Activated CD4-positive, alpha-beta T cell treated with anti-CD3 and anti-CD28 coated beads, Interleukin-2, amount 10 ng/mL, durations not matched to agents 7 days and 5 days (primary cell): ENCODE results near the gene ARHGAP26. TPM values are rescaled to one million over a fixed set of nuclear protein-coding genes. Genes with fewer than 3 reads are reported as not detected.

Source experiments
- CTCF ChIA-PET: fragments of 350-600 bp; sonication (Branson Sonifier 250); formaldehyde crosslinking; loops from one replicate; lab custom pipeline; 2021; ENCODE audit warnings: antibody characterized with exemption; lab: Charles Lee
- POLR2A ChIA-PET: fragments of 350-600 bp; sonication (Branson Sonifier 250); formaldehyde crosslinking; loops from one replicate; lab custom pipeline; 2021; ENCODE audit warnings: antibody characterized with exemption; lab: Charles Lee
- DNase-seq: peaks from one replicate; pipeline ENCODE4 v3.0.0-alpha.2; 2020
- H3K27ac Mint-ChIP-seq: one replicate; pipeline ENCODE4 v1.8.0; 2021; ENCODE audit warnings: mild to moderate bottlenecking, moderate library complexity, mixed read lengths
- H3K27me3 Mint-ChIP-seq: one replicate; pipeline ENCODE4 v1.8.0; 2021; ENCODE audit warnings: mixed read lengths
- H3K36me3 Mint-ChIP-seq: one replicate; pipeline ENCODE4 v1.8.0; 2021; ENCODE audit warnings: low read depth, mixed read lengths
- H3K4me1 Mint-ChIP-seq: one replicate; pipeline ENCODE4 v1.8.0; 2021; ENCODE audit warnings: mixed read lengths
- H3K4me3 Mint-ChIP-seq: one replicate; pipeline ENCODE4 v1.8.0; 2021; ENCODE audit warnings: mild to moderate bottlenecking, moderate library complexity, mixed read lengths
- H3K9me3 Mint-ChIP-seq: one replicate; pipeline ENCODE4 v1.8.0; 2021; ENCODE audit warnings: mixed read lengths
- total RNA-seq, 2 experiments: library from RNA; stranded (reverse); gene quantifications; one replicate each; pipeline ENCODE4 v1.2.3, GENCODE V29; 2021

ARHGAP26 gene
- total RNA-seq, 2 experiments from 2014 or later, result 21.0 to 21.5 TPM

- Mint-ChIP-seq H3K4me3 (no peak overlapping the region), H3K36me3 (peaks cover 2% of the 10 kb centered on the region), H3K27me3 (no peaks in the 10 kb centered on the region), H3K27ac (no peak overlapping the region), H3K4me1 (peaks cover 41% of the 10 kb centered on the region), H3K9me3 (no peaks in the 10 kb centered on the region)
- no peak for DNase-seq
- ChIA-PET POLR2A (no interaction called here), CTCF (interaction anchor here (0.9 to 1.2 kb wide), 3 partner anchors 10 to 1121 kb away, joined by 3 to 4 read pairs (median 3); no protein-coding TSS in a partner anchor)
Observed at GRCh38 chr5:142777850-142778249, 7.7 kb downstream of the ARHGAP26 start.

- H3K4me3 Mint-ChIP-seq, result no peak overlapping the region
- H3K27me3 Mint-ChIP-seq, result no peaks in the 10 kb centered on the region
- ChIA-PET POLR2A (no interaction called here), CTCF (interaction anchor here (1.2 to 2.2 kb wide), 2 partner anchors 9 to 14 kb away, joined by 4 to 11 read pairs; partner anchors contain the start of gene ARHGAP26)
- H3K4me1 Mint-ChIP-seq, result peaks cover 50% of the 10 kb centered on the region
- H3K36me3 Mint-ChIP-seq, result peaks cover 2% of the 10 kb centered on the region
- H3K27ac Mint-ChIP-seq, result no peak overlapping the region
- DNase-seq, result no peak
- H3K9me3 Mint-ChIP-seq, result no peaks in the 10 kb centered on the region
Observed at GRCh38 chr5:142779163-142779840, 9.1 kb downstream of the ARHGAP26 start.

DNA sequence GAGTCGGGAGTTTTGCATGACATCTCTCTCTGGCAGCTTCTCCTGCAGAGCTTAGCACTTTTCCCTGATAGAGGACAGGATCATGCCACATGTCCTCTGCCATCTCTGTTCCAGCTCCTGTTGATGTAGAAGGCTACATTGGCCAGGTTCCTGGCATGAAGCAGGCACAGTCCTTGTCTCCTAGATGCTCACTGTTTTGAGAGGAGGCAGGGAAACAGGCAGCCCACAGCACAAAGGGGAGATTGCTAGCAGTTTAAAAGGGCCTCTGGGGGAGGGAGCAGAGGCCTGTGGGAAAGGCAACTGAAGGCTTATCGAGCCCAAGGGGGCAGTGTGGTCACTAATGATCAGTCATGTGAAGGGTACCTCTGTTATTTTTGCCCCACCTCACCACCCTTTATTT is 10.7 kb downstream of the ARHGAP26 start:
- H3K4me1 Mint-ChIP-seq, result peaks cover 59% of the 10 kb centered on the region
- CTCF ChIA-PET, result interaction anchor here (0.8 to 1.1 kb wide), 5 partner anchors 10 to 116 kb away, joined by 3 to 4 read pairs (median 3); no protein-coding TSS in a partner anchor
- no peak overlapping the region for H3K4me3 Mint-ChIP-seq

DNA sequence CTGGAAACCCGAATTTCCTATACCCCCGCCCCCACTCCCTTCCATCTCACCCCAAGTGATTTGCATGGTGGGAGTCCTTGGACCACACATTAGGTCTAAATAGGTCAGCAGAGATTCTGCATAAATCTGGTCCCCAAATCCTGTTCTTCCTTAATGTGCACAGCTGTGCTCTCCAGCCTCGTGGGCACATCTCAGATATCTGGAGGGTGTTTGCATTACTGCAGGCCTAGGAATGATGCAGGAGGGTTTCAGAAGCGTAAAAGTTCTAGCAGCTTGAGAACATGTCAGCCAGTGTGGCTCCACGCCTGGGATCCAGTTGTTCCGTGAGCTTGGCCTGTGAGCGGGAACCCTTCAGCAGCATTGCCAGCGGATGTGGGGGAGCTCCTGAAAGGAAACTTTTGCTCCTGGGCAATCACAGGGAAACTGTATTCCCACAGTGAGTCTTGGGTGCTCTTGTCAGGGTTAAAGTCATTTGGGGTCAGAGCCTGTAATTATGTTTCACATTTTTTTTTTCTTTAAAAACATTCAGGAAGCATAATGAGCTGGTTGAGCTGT is 12.9 kb downstream of the ARHGAP26 start:
- ChIA-PET CTCF (interaction anchor here (0.8 to 3.2 kb wide), 8 partner anchors 10 to 70 kb away, joined by 3 to 24 read pairs (median 4); partner anchors contain the start of gene ARHGAP26), POLR2A (no interaction called here)
- Mint-ChIP-seq H3K36me3 (peaks cover 2% of the 10 kb centered on the region), H3K27me3 (no peaks in the 10 kb centered on the region), H3K9me3 (peaks cover 2% of the 10 kb centered on the region), H3K4me3 (no peak overlapping the region), H3K4me1 (peaks cover 60% of the 10 kb centered on the region), H3K27ac (no peak overlapping the region)
- no peak for DNase-seq

More for the DNA sequence above, 10.7 kb downstream of the ARHGAP26 start:
- H3K36me3 Mint-ChIP-seq, result peaks cover 2% of the 10 kb centered on the region
- no peak for DNase-seq
- POLR2A ChIA-PET, result no interaction called here
- H3K9me3 Mint-ChIP-seq, result peaks cover 2% of the 10 kb centered on the region
- H3K27me3 Mint-ChIP-seq, result no peaks in the 10 kb centered on the region
- H3K27ac Mint-ChIP-seq, result no peak overlapping the region

DNA sequence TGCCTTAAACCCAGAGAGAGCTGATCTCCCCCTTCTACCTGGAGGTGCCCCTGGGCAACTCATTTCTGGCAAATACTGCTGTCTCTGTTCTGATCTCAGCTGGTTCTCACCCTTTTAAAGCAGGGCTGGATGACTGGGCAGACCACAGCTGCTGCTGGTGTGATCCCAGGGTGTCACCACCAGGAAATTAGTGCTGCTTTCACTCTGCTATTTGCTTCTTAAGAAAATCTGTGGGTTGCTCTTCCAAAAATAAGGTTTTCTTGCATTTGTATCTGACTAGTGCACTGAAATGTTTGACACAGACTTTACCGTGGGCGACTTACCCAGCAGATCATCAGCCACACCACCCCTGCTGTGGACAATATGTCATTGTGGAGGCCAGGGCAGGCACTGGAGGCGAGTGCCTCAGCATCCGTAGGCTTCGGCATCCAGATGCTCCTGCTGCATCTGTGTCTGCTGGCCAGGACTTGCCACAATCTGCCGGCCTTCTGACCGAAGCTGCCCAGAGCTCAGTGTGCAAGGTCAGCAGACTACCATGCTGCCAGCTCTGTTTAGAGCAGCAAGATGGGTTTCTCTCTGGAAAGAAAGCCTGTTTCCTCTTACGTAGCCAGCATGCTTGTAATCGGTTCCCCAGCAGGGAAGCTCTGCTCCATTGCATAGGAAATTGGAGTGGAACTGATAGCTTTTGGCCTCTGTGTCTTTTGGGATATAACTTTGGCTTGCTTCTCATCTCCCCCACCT is 13.6 kb downstream of the ARHGAP26 start:
- Mint-ChIP-seq H3K27ac (peak overlapping the region; percentile 71), H3K9me3 (peaks cover 2% of the 10 kb centered on the region), H3K4me3 (no peak overlapping the region), H3K27me3 (no peaks in the 10 kb centered on the region), H3K4me1 (peaks cover 57% of the 10 kb centered on the region), H3K36me3 (peaks cover 2% of the 10 kb centered on the region)
- DNase-seq, result peak; percentile 39
- CTCF ChIA-PET, result interaction anchor here (0.8 to 3.2 kb wide), 10 partner anchors 9 to 97 kb away, joined by 3 to 24 read pairs (median 4); partner anchors contain the start of gene ARHGAP26
- POLR2A ChIA-PET, result no interaction called here

DNA sequence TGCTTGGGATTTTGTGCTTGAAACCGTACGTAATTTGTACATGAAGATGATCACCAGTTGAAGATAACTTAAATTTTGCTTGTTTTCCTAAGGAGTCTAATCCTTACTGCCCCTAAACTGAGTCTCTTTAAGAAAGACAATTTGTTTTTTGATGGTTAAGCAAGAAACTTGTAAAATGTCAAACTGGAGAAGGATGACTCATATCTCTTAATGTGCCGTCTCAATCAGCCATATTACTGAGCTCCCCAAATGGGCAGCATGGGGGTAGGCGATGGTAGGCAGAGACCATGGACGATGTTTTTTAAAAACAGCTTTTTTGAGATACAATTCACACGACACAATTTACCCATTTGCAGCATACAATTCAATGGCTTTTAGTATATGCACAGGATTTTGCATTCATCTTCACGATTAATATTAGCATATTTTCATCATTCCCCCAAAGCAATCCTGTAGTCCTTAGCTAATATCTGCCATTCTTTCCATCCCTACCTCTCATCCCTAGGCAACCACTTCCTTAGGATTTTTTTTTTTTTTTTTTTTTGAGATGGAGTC is 14.3 kb downstream of the ARHGAP26 start:
- ChIA-PET CTCF (interaction anchor here (0.6 to 3.2 kb wide), 8 partner anchors 9 to 440 kb away, joined by 3 to 24 read pairs (median 4); partner anchors contain the start of gene ARHGAP26), POLR2A (no interaction called here)
- peaks cover 2% of the 10 kb centered on the region for H3K9me3 Mint-ChIP-seq
- H3K27ac Mint-ChIP-seq, result no peak overlapping the region
- no peak for DNase-seq
- no peak overlapping the region for H3K4me3 Mint-ChIP-seq
- peaks cover 2% of the 10 kb centered on the region for H3K36me3 Mint-ChIP-seq
- peaks cover 50% of the 10 kb centered on the region for H3K4me1 Mint-ChIP-seq
- no peaks in the 10 kb centered on the region for H3K27me3 Mint-ChIP-seq

GRCh38 chr5:142785206-142785605 is 15.0 kb downstream of the ARHGAP26 start:
- Mint-ChIP-seq H3K4me1 (peaks cover 45% of the 10 kb centered on the region), H3K27me3 (no peaks in the 10 kb centered on the region), H3K27ac (no peak overlapping the region), H3K9me3 (peaks cover 2% of the 10 kb centered on the region), H3K36me3 (peaks cover 2% of the 10 kb centered on the region), H3K4me3 (no peak overlapping the region)
- POLR2A ChIA-PET, result no interaction called here
- CTCF ChIA-PET, result interaction anchor here (0.6 to 1.6 kb wide), 6 partner anchors 18 to 96 kb away, joined by 4 to 6 read pairs (median 4); no protein-coding TSS in a partner anchor
- DNase-seq, result no peak

DNA sequence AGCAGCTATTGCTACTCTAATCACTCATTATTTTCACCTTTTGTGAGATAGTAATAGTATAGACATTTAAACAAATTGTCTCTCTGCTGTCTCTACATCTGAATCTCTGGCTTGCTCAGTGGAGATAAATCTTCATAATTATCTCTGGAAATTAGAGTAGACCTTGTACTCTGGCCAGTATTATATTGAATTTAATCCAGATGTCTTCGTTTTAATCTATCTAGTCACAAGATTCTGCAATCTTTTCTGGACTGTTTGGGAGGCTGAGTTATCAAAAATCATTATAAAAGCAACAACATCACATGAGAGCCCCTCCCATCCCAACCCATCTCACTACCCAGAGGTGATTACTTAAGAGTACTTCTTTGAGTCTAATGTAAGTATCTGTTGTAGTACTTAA is 19.0 kb downstream of the ARHGAP26 start:
- ChIA-PET POLR2A (no interaction called here), CTCF (no interaction called here)

GRCh38 chr5:142792012-142792864 is 22.1 kb downstream of the ARHGAP26 start:
- Mint-ChIP-seq H3K27ac (peak overlapping the region; percentile 47), H3K9me3 (no peaks in the 10 kb centered on the region), H3K27me3 (no peaks in the 10 kb centered on the region), H3K36me3 (peaks cover 8% of the 10 kb centered on the region), H3K4me3 (no peak overlapping the region), H3K4me1 (peaks cover 24% of the 10 kb centered on the region)
- ChIA-PET CTCF (interaction anchor here (0.8 to 1.4 kb wide), 3 partner anchors 9 to 24 kb away, joined by 3 to 10 read pairs (median 4); no protein-coding TSS in a partner anchor), POLR2A (no interaction called here)
- no peak for DNase-seq

More for the DNA sequence above, 19.0 kb downstream of the ARHGAP26 start:
- Mint-ChIP-seq H3K27ac (no peak overlapping the region), H3K4me3 (no peak overlapping the region), H3K36me3 (no peaks in the 10 kb centered on the region), H3K4me1 (peaks cover 23% of the 10 kb centered on the region), H3K27me3 (no peaks in the 10 kb centered on the region), H3K9me3 (peaks cover 2% of the 10 kb centered on the region)
- DNase-seq, result no peak

GRCh38 chr5:142792865-142793232 is 22.7 kb downstream of the ARHGAP26 start:
- Mint-ChIP-seq H3K27ac (no peak overlapping the region), H3K27me3 (no peaks in the 10 kb centered on the region), H3K9me3 (no peaks in the 10 kb centered on the region), H3K36me3 (peaks cover 8% of the 10 kb centered on the region), H3K4me1 (peaks cover 28% of the 10 kb centered on the region), H3K4me3 (no peak overlapping the region)
- ChIA-PET POLR2A (no interaction called here), CTCF (interaction anchor here (0.8 to 1.4 kb wide), 2 partner anchors 9 to 13 kb away, joined by 4 to 10 read pairs; no protein-coding TSS in a partner anchor)
- no peak for DNase-seq

DNA sequence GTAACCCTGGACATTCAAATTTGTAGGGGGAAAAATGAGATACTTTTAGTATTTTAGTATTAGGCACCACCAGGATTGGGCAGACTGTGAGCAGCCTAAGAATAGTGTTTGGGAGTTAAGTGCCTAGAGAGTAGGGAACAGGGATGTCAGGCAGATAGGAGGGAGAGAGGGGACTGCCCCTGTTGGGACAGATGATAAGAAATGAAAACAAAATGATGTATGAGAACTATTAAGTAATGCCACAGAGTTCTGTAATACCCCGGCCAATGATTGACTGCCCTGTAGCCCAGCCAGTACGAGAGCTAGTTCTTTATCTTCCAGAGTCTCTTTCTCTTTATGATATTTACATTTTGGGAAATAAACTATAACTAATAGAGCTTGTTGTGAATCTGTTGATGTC is 24.4 kb downstream of the ARHGAP26 start:
- CTCF ChIA-PET, result interaction anchor here (1.1 kb wide), 1 partner anchor 8 kb away, joined by 3 read pairs; no protein-coding TSS in a partner anchor
- peaks cover 8% of the 10 kb centered on the region for H3K36me3 Mint-ChIP-seq
- H3K27me3 Mint-ChIP-seq, result no peaks in the 10 kb centered on the region
- peaks cover 45% of the 10 kb centered on the region for H3K4me1 Mint-ChIP-seq
- DNase-seq, result no peak
- no peak overlapping the region for H3K4me3 Mint-ChIP-seq
- no peak overlapping the region for H3K27ac Mint-ChIP-seq
- POLR2A ChIA-PET, result no interaction called here
- H3K9me3 Mint-ChIP-seq, result no peaks in the 10 kb centered on the region
